H1 (cell line): Measurements from ENCODE around the gene OR4E1. TPM values are rescaled to one million over a fixed set of nuclear protein-coding genes. Genes with fewer than 3 reads are reported as not detected.
"Not testable (repeated sequence)": the region's sequence is repeated elsewhere in the genome, so short reads cannot be mapped to it uniquely, and the experiment has no call there.

Experiments used
- CTCF ChIA-PET: fragments of 300-600 bp; sonication (Branson Sonifier 250); formaldehyde crosslinking; loops from one replicate; lab custom pipeline; 2021; ENCODE audit not compliant: partially characterized antibody; lab: Charles Lee
- POLR2A ChIA-PET: fragments of 300-600 bp; sonication (Branson Sonifier 250); formaldehyde crosslinking; loops from one replicate; lab custom pipeline; 2021; ENCODE audit warnings: inconsistent platforms; ENCODE audit not compliant: partially characterized antibody; lab: Charles Lee
- DNase-seq, 2 experiments: peaks; one replicate each; pipeline versions ENCODE4 v3.0.0 to v3.0.0-alpha.2; 2010 to 2022; ENCODE audit warnings: low spot score in 2 of 2, low read depth in 1 of 2, mixed read lengths in 1 of 2
- FAIRE-seq: peaks from 2 replicates; lab custom pipeline; 2011; peaks lifted over from hg19 to GRCh38; lab: Jason Lieb, UNC
- H2AFZ ChIP-seq: 2 replicates; pipeline ENCODE4 v1.8.1; 2012; ENCODE audit warnings: low read length, inconsistent platforms
- H2AK5ac ChIP-seq: 2 replicates; pipeline ENCODE4 v1.6.1; 2013; ENCODE audit warnings: low read depth, low read length
- H2BK120ac ChIP-seq: replicated peaks from 2 replicates; pipeline ENCODE3; 2013; ENCODE audit warnings: low read depth, low read length, inconsistent platforms
- H2BK12ac ChIP-seq: 2 replicates; pipeline ENCODE4 v1.6.1; 2013; ENCODE audit warnings: low read depth, low read length
- H2BK15ac ChIP-seq: 2 replicates; pipeline ENCODE4 v1.6.1; 2013; ENCODE audit warnings: low read length
- H2BK20ac ChIP-seq: 2 replicates; pipeline ENCODE4 v1.6.1; 2013; ENCODE audit warnings: low read length
- H2BK5ac ChIP-seq: 2 replicates; pipeline ENCODE4 v1.6.1; 2013; ENCODE audit warnings: low read depth, low read length
- H3K14ac ChIP-seq: 2 replicates; pipeline ENCODE4 v1.6.1; 2013; ENCODE audit warnings: inconsistent platforms; ENCODE audit not compliant: insufficient read length
- H3K18ac ChIP-seq: 2 replicates; pipeline ENCODE4 v1.6.1; 2013; ENCODE audit warnings: low read length; ENCODE audit errors: extremely low read depth
- H3K23ac ChIP-seq: 2 replicates; pipeline ENCODE4 v1.6.1; 2013; ENCODE audit warnings: inconsistent platforms; ENCODE audit not compliant: insufficient read length
- H3K23me2 ChIP-seq: 2 replicates; pipeline ENCODE4 v1.6.1; 2013; ENCODE audit warnings: low read depth, low read length
- H3K27ac ChIP-seq: 2 replicates; pipeline ENCODE4 v1.6.1; 2011; ENCODE audit warnings: low read depth, low read length, inconsistent platforms
- H3K27me3 ChIP-seq, 4 experiments: replicated peaks in 1 of 4; 1 replicate in 1 of 4; 2 replicates in 3 of 4; pipeline versions ENCODE4 v1.6.1 to v1.8.1; 2011 to 2013; ENCODE audit warnings: low read length in 3 of 4, mild to moderate bottlenecking in 3 of 4, inconsistent platforms in 2 of 4, mixed read lengths in 2 of 4, moderate library complexity in 1 of 4; ENCODE audit not compliant: control insufficient read depth in 3 of 4, insufficient read depth in 3 of 4; ENCODE audit errors: extremely low read depth in 1 of 4
- H3K36me3 ChIP-seq, 4 experiments: 2 replicates each; pipeline versions ENCODE4 v1.6.1 to v1.8.1; 2011 to 2013; ENCODE audit warnings: mild to moderate bottlenecking in 4 of 4, low read length in 3 of 4, moderate library complexity in 2 of 4, control low read depth in 1 of 4, inconsistent platforms in 1 of 4; ENCODE audit not compliant: insufficient read depth in 4 of 4, control insufficient read depth in 2 of 4
- H3K4ac ChIP-seq: replicated peaks from 2 replicates; pipeline ENCODE3; 2013; ENCODE audit warnings: low read length, low read depth, mixed read lengths, inconsistent platforms; ENCODE audit not compliant: insufficient read length
- H3K4me1 ChIP-seq, 4 experiments: replicated peaks in 1 of 4; 1 replicate in 1 of 4; 2 replicates in 3 of 4; pipeline versions ENCODE4 v1.6.1 to v1.8.1; 2011 to 2013; ENCODE audit warnings: low read length in 3 of 4, inconsistent platforms in 2 of 4, mixed read lengths in 1 of 4; ENCODE audit not compliant: insufficient read depth in 4 of 4, control insufficient read depth in 3 of 4
- H3K4me2 ChIP-seq, 2 experiments: 2 replicates each; pipeline versions ENCODE4 v1.6.1 to v1.8.1; 2011 to 2013; ENCODE audit warnings: low read depth in 2 of 2, low read length in 2 of 2, control low read depth in 1 of 2, inconsistent platforms in 1 of 2, mild to moderate bottlenecking in 1 of 2; ENCODE audit not compliant: insufficient read depth in 1 of 2
- H3K4me3 ChIP-seq, 4 experiments: fragments of 200-600, 300-600 bp in 1 of 4; sonication (generic), shearing (Covaris generic), sonication (Bioruptor Twin) in 1 of 4; 2 replicates each; pipeline versions ENCODE4 v1.5.1 to v1.8.1; 2011 to 2016; ENCODE audit warnings: low read length in 4 of 4, low read depth in 3 of 4, control low read depth in 2 of 4, inconsistent platforms in 2 of 4, mild to moderate bottlenecking in 2 of 4, mixed read lengths in 1 of 4, moderate library complexity in 1 of 4; ENCODE audit not compliant: insufficient read depth in 2 of 4; ENCODE audit errors: extremely low read depth in 1 of 4
- H3K56ac ChIP-seq: replicated peaks from 2 replicates; pipeline ENCODE3; 2013; ENCODE audit warnings: low read depth, mild to moderate bottlenecking, mixed read lengths, low read length, inconsistent platforms; ENCODE audit not compliant: insufficient read length
- H3K79me1 ChIP-seq: 2 replicates; pipeline ENCODE4 v1.6.1; 2013; ENCODE audit warnings: low read depth, low read length, control low read depth
- H3K79me2 ChIP-seq, 2 experiments: 2 replicates each; pipeline versions ENCODE4 v1.6.1 to v1.8.1; 2012 to 2013; ENCODE audit warnings: low read length in 2 of 2, mild to moderate bottlenecking in 2 of 2, inconsistent platforms in 1 of 2; ENCODE audit not compliant: insufficient read depth in 2 of 2, control insufficient read depth in 1 of 2
- H3K9ac ChIP-seq, 4 experiments: replicated peaks in 1 of 4; 1 replicate in 1 of 4; 2 replicates in 3 of 4; pipeline versions ENCODE4 v1.6.1 to v1.8.1; 2011 to 2013; ENCODE audit warnings: low read depth in 3 of 4, low read length in 3 of 4, control low read depth in 2 of 4, mild to moderate bottlenecking in 2 of 4, moderate library complexity in 2 of 4, inconsistent platforms in 1 of 4; ENCODE audit errors: extremely low read depth in 1 of 4
- H3K9me3 ChIP-seq, 2 experiments: 2 replicates each; pipeline versions ENCODE4 v1.6.1 to v1.8.1; 2012 to 2013; ENCODE audit warnings: mild to moderate bottlenecking in 2 of 2, moderate library complexity in 2 of 2, control low read depth in 1 of 2, inconsistent platforms in 1 of 2, low read depth in 1 of 2, low read length in 1 of 2, mixed read lengths in 1 of 2; ENCODE audit not compliant: insufficient read depth in 2 of 2
- H4K20me1 ChIP-seq, 2 experiments: replicated peaks in 1 of 2; 2 replicates each; pipeline versions ENCODE3 to v1.8.1; 2011 to 2013; ENCODE audit warnings: inconsistent platforms in 2 of 2, low read length in 2 of 2, mild to moderate bottlenecking in 1 of 2; ENCODE audit not compliant: insufficient read depth in 2 of 2, control insufficient read depth in 1 of 2
- H4K5ac ChIP-seq: 2 replicates; pipeline ENCODE4 v1.6.1; 2013; ENCODE audit warnings: low read length, low read depth, mixed read lengths, inconsistent platforms; ENCODE audit not compliant: insufficient read length
- H4K8ac ChIP-seq: 2 replicates; pipeline ENCODE4 v1.8.0; 2013; ENCODE audit warnings: mild to moderate bottlenecking, moderate library complexity, low read length, inconsistent platforms; ENCODE audit not compliant: insufficient read depth; ENCODE audit errors: extremely low read depth
- H4K91ac ChIP-seq: replicated peaks from 2 replicates; pipeline ENCODE3; 2013; ENCODE audit warnings: low read length, mixed read lengths, inconsistent platforms; ENCODE audit not compliant: insufficient read length
- WGBS, 2 experiments: shearing (Covaris generic) in 1 of 2; methylation state at CpG; one replicate each; pipeline versions ENCODE4 v1.1.6 to v1.1.7; 2013 to 2015; ENCODE audit warnings: low lambda C conversion rate in 2 of 2, mixed read lengths in 2 of 2, inconsistent platforms in 1 of 2, low coverage in 1 of 2, missing lambda C conversion rate in 1 of 2; ENCODE audit not compliant: insufficient replicate concordance in 2 of 2, insufficient coverage in 1 of 2, insufficient read length in 1 of 2; ENCODE audit errors: extremely low coverage in 1 of 2, missing lambda C conversion rate in 1 of 2; 5-methylcytosine and 5-hydroxymethylcytosine counted together
- polyA plus RNA-seq, 7 experiments: library from polyadenylated mRNA; depleted of rRNA in 3 of 7; stranded (reverse) in 5 of 7; unstranded in 2 of 7; fragments of >200 nt in 5 of 7; fragments of 200-250 nt in 2 of 7; gene quantifications; 1 replicate in 5 of 7; 2 replicates in 1 of 7; 4 replicates in 1 of 7; pipeline versions ENCODE4 v1.2.1 to v1.2.3, GENCODE V29; 2011 to 2013; ENCODE audit warnings: missing spikeins in 2 of 7, mixed read lengths in 2 of 7
- total RNA-seq: library from RNA; stranded (reverse); fragmentation: NEBNext Ultra II Directional; extraction: Animal tissue kit (Norgen Biotek cat#: 25700); gene quantifications from 2 replicates; pipeline ENCODE4 v1.2.1, GENCODE V29; 2021

Gene OR4E1
- total and polyA plus RNA-seq, 2 of the 8 experiments (the other 6 are each of a cell fraction or from before 2014, with no cell fraction given) = not detected

DNA sequence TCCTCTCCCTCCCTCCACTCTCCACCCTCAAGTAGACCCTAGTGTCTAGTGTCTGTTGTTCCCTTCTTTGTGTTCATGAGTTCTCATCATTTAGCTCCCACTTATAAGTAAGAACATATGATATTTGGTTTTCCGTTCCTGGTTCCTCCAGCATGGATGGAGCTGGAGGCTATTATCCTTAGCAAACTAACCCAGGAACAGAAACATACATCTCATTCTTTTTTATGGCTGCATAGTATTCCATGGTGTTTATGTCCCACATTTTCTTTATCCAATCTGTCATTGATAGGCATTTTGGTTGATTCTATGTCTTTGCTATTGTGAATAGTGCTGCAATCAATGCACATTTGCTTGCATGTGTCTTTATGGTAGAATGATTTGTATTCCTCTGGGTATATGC is 43.1 kb downstream of the OR4E1 start:
- H4K8ac ChIP-seq, H3K14ac ChIP-seq, H2BK5ac ChIP-seq, H3K27me3 ChIP-seq, H4K20me1 ChIP-seq, H2AFZ ChIP-seq, H3K4me3 ChIP-seq, H3K18ac ChIP-seq, H4K5ac ChIP-seq, H3K23ac ChIP-seq, H3K56ac ChIP-seq, DNase-seq, FAIRE-seq, H2AK5ac ChIP-seq, H3K9ac ChIP-seq, POLR2A ChIA-PET, H3K36me3 ChIP-seq, H3K79me2 ChIP-seq, H2BK120ac ChIP-seq, H2BK12ac ChIP-seq, H3K4me1 ChIP-seq, H3K23me2 ChIP-seq, H3K27ac ChIP-seq, H3K79me1 ChIP-seq, H3K4ac ChIP-seq, H4K91ac ChIP-seq, H3K9me3 ChIP-seq, H3K4me2 ChIP-seq, H2BK20ac ChIP-seq, H2BK15ac ChIP-seq: not testable (repeated sequence)
- WGBS, 2 experiments = 95% methylated on average over 1 of the region's 1 CpG; no CpG with 5 or more reads in 1 of the 2 experiments
- CTCF ChIA-PET = interaction anchor here (1.7 kb wide), 1 partner anchor 10 kb away, joined by 5 read pairs; no protein-coding TSS in a partner anchor
